ENCODE results near the gene IP6K2.

DNA sequence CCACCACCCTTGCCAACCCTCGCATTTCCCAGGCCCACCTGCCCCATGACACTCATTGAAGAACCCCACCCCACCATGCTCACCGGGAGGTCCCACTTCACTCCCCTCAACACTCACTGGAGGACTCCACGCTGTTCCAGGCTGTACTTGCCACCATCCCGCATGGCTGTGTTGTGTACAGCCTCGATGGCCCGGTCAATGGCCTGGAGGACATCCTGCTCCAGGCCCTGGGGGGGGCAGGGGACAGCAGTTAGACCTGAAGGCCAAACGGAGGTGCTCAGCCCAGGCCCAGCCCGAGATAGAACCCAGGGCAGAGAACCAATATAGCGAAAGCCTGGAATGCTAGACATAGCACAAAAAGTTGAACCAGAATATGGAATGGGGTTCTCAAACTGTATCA lies 34.2 kb downstream of the IP6K2 start:
- TF ChIP-seq, protein P1, sequence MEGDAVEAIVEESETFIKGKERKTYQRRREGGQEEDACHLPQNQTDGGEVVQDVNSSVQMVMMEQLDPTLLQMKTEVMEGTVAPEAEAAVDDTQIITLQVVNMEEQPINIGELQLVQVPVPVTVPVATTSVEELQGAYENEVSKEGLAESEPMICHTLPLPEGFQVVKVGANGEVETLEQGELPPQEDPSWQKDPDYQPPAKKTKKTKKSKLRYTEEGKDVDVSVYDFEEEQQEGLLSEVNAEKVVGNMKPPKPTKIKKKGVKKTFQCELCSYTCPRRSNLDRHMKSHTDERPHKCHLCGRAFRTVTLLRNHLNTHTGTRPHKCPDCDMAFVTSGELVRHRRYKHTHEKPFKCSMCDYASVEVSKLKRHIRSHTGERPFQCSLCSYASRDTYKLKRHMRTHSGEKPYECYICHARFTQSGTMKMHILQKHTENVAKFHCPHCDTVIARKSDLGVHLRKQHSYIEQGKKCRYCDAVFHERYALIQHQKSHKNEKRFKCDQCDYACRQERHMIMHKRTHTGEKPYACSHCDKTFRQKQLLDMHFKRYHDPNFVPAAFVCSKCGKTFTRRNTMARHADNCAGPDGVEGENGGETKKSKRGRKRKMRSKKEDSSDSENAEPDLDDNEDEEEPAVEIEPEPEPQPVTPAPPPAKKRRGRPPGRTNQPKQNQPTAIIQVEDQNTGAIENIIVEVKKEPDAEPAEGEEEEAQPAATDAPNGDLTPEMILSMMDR (IDR thresholded peaks at IDR 0.05), result no peak
- no peak for TF ChIP-seq POLR2A (IDR thresholded peaks at IDR 0.05)
- no peak for TF ChIP-seq EP300 (IDR thresholded peaks at IDR 0.05)

All from sigmoid colon (tissue), 4 donors.